HG02759 (cell line): Measurements from ENCODE around the gene MTMR4.
"Not testable (repeated sequence)": the region's sequence is repeated elsewhere in the genome, so short reads cannot be mapped to it uniquely, and the experiment has no call there.

Experiments used
- ATAC-seq: cut with Tn5 transposase; IDR thresholded peaks from one replicate; pipeline ENCODE4 v1.9.1; 2021; ENCODE audit warnings: mild to moderate bottlenecking, moderate library complexity; ENCODE audit not compliant: unreplicated experiment

The MTMR4 gene

GRCh38 chr17:58493506-58493905, 20.9 kb downstream of the MTMR4 start:
- ATAC-seq, result no peak

- no peak for ATAC-seq
These were observed 22.0 kb downstream of the MTMR4 start for GRCh38 chr17:58492238-58493121.

GRCh38 chr17:58491510-58492045, 22.9 kb downstream of the MTMR4 start:
- ATAC-seq, result no peak

- ATAC-seq, result no peak
These were observed 26.0 kb downstream of the MTMR4 start for GRCh38 chr17:58488428-58488890.

GRCh38 chr17:58487589-58488427, 26.6 kb downstream of the MTMR4 start, which contains the start of gene HSF5:
Gene HSF5 (minus strand): TSS chr17:58488408. CDS start chr17:58488274, 134 bp downstream.
- ATAC-seq, result peak; percentile 76

DNA sequence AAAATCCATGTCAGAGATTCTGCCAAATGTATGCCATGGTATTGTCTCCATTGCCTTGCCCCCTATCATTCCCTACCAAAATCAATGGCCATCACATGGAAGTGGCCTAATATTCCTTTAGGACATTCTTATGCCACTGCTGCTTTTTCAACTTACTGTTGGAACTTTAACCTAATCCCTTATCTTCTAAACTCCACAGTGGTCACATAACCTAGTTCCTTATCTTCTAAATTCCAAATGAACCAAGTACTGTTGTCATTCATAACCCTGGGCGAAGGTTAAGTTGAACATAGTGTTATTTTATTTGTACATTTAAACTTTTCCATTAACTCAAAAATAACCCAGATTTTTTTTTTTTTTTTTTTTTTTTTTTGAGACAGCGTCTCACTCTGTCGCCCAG, 29.8 kb downstream of the MTMR4 start:
- no peak for ATAC-seq

GRCh38 chr17:58481798-58482197, 32.6 kb downstream of the MTMR4 start:
- ATAC-seq, result not testable (repeated sequence)

GRCh38 chr17:58480090-58480489, 34.3 kb downstream of the MTMR4 start:
- no peak for ATAC-seq

GRCh38 chr17:58476812-58477211, 37.6 kb downstream of the MTMR4 start:
- ATAC-seq, result no peak

DNA sequence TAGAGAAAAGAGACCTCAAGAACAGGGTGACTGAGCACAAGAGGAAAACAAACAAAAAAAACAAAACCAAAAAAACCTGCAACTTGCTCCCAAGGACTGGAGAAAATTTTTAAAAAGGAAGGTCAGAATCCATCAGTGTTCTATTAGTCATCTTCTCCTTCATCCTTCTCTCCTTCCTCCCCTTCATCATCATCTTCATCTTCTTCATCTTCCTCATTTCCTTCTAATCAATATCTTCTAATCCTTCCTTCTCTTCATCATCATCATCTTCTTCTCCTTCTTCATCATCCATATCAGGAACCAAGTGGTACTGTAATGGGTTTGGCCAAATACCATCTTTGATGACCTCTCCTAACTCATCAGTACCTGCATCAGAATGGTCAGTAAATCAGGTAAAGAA, 38.5 kb downstream of the MTMR4 start:
- ATAC-seq, result no peak

DNA sequence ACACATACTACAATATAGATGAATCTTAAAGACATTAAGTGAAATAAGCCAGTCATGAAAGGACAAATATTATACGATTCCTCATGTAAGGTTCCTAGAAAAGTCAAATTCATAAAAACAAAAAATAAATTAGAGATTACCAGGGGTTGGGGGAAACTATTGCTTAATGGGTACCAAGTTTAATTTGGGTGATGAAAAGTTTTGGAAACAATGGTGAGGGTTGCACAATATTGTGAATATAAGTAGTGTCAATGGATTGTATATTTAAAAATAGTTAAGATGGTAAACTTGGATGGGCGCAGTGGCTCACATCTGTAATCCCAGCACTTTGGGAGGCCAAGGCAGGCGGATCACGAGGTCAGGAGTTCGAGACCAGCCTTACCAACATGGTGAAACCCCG, 44.1 kb downstream of the MTMR4 start:
- ATAC-seq, result no peak

GRCh38 chr17:58468944-58469343, 45.5 kb downstream of the MTMR4 start:
- no peak for ATAC-seq

DNA sequence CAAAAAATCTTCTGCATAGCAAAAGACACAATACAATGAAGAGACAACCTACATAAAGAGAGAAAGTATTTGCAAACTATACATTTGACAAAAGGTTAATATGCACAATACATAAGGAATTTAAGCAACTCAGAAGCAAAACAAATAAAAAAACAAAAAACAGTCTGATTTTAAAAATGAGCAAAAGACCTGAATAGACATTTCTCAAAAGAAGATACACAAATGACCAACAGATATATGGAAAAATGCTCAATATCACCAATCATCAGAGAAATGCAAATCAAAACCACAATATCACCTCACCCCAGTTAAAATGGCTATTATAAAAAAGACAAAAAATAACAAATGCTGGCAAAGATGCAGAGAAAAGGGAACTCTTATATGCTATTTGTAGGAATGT, 58.9 kb downstream of the MTMR4 start:
- ATAC-seq, result no peak

GRCh38 chr17:58452738-58453137, 61.7 kb downstream of the MTMR4 start:
- ATAC-seq, result no peak

DNA sequence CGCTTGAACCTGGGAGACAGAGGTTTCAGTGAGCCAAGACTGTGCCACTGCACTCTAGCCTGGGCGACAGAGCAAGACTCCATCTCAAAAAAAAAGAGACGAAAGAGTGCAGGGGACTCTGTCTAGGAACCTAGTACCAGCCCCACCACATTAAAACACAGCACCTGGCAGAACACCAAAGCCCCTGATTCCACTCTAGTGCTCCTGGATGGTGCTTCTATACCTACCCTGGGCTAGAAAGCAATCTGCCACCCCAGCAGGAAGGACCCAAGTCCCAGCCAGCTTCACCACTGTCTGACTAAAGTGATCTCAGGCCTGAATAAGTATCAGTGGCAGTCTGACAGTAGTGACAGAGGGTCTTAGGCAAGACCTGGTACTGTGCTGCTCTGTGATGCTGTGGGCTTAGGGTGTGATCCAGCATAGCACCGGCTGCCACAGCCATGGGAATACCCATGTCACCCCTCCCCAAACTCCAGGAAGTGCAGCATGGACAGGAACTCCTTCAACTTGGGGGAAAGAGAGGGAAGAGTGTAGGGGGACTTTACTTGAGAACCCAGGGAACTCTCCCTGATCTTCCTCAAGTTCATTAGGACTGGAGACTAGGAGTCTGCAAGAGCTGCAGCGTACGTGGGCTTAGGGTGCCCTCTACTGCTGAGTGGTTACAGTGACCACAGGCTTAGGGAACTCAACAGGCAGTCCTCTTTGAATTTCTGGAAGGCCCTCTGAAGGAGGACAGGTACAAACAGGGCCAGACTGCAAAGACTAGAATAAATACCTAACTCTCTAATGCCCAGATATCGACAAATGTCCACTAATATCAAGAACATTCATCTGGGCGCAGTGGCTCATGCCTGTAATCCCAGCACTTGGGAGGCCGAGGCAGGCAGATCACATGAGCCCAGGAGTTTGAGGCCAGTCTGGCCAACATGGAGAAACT, 67.1 kb downstream of the MTMR4 start:
- peak; percentile 50 for ATAC-seq

GRCh38 chr17:58446086-58446485, 68.4 kb downstream of the MTMR4 start:
- ATAC-seq, result no peak
